Activated effector memory CD4-positive, alpha-beta T cell treated with Interleukin-2 at 50 U/mL for 16 hours (primary cell): ENCODE measurements around the gene LARP4B.

ENCODE experiments used
- DNase-seq: peaks from one replicate; pipeline ENCODE4 v3.0.0-alpha.2; 2020

The LARP4B gene

GRCh38 chr10:804787-805619, 126.5 kb downstream of the LARP4B start:
- no peak for DNase-seq

- DNase-seq: no peak
These were observed 127.2 kb downstream of the LARP4B start for GRCh38 chr10:804191-804781.

- no peak for DNase-seq
These were observed 128.3 kb downstream of the LARP4B start for GRCh38 chr10:803041-803741.

GRCh38 chr10:802506-802905, 129.0 kb downstream of the LARP4B start:
- no peak for DNase-seq

- no peak for DNase-seq
These were observed 134.3 kb downstream of the LARP4B start for GRCh38 chr10:797179-797578.

DNA sequence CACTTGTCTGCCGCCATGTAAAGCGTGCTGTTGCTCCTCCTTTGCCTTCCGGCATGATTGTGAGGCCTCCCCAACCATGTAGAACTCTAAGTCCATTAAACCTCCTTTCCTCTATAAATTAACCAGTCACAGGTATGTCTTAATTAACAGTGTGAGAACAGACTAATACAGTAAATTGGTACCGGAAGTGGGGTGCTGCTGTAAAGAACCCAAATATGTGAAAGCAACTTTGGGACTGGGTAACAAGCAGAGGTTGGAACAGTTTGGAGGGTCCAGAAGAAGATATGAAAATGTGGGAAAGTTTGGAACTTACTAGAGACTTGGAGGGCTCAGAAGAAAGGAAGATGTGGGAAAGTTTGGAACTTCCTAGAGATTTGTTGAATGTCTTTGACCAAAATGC, 135.3 kb downstream of the LARP4B start:
- no peak for DNase-seq

GRCh38 chr10:794382-794956, 137.0 kb downstream of the LARP4B start:
- no peak for DNase-seq

- DNase-seq: no peak
These were observed 138.8 kb downstream of the LARP4B start for GRCh38 chr10:792792-793100.

DNA sequence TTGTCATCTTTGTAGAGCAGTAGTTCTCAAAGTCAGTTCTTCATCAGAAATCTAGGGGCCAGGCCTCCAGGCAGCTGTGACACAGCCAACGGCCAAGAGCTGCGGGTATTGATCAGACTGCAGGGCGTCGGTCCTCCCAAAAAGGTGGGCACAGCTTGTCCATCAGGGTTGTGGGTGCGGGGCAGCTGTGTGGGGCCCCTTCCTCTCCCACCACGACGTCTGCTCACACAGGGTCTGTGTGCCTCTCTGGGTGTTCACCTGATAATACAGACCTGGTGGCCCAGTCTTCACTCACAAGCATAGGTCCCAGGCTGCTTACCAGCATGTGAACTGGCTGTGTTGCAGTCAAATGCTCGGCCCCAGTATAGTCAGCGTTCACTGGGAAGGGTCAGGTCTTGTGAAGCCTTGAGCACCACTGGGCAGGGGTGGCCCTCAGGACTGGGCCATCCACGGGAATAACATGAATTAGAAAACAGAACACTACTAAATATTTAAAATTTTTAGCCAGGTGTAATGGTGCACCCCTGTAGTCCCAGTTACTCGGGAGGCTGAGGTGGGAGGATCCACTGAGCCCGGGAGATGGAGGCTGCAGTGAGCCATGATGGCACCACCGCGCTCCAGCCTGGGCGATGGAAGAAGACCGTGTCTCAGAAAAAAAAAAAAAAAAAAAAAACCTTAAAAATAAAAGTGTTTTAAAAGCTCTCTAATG, 139.3 kb downstream of the LARP4B start:
- DNase-seq: no peak

GRCh38 chr10:791639-792038, 139.9 kb downstream of the LARP4B start:
- no peak for DNase-seq

DNA sequence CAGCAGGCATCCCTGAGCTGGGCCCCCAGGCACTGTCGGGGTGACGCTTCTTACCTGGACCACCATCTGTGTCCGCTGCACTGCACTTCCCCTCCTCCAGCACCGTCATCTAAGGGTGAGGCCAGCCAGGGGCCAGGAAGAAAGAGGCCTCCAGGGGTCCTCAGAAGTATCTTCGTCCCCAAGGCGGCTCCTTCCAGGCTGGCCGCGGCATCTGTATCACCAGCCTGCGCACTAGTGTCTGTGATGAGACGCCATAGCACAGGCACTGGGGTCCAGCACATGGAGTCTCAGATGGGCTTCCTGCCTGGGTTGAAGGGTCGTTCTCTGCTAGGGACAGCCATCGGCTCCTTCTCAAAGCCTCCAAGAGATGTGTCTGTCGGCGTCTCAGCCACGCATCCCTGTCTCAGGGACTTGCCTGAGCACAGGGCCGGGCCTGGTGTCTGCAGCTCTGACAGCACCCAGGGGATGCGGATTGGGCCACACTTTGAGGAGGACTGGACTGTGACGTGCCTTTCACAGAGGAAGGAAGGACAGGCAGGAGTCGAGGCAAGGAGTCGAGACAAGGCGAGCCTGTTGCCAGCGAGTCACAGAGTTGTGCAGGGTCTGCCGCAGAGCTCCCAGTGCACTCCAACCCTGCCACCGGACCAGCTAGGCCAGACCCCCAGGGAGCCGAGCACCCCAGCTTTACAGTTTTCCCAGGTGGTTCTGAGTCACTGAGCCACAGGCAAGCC, 140.5 kb downstream of the LARP4B start:
- no peak for DNase-seq

DNA sequence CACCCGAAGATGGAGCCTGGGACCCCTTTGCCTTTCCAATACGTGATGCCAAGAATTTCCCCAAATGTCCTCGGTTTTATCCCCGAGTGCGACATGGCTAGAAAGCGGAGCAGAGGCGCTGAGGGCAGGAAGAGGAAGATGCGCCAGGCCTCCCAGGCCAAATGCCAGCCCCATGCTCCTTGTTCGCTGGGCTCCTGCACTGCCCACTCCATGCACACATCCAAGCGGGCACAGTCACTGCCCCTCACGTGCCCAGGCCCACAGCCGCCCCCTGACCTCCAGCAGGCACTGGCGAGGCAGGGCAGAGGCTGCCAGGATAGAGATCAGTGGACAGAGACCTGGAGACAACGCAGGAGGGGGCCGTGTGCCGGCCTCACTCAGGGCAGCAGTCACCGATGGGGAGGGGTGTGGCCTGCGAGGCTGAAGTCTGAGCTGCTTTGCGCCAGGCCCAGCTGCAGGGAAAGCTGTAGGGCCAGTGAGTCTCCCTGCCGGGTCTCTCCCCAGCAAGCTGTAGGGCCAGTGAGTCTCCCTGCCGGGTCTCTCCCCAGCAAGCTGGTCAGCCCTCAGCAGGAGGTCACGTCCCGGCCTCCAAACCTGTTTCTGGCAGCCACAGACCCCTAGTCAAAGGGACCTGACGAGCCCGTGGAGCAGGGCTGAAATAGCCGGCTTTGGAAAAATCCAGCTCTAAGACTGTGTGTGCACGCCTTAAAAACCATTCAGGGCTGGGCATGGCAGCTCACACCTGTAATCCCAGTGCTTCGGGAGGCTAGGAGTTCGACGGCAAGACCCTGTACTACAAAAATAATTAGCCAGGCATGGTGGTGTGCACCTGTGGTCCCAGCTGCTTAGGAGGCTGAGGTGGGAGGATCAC, 141.4 kb downstream of the LARP4B start:
- no peak for DNase-seq

- DNase-seq: no peak
These were observed 142.4 kb downstream of the LARP4B start for GRCh38 chr10:788796-789748.

DNA sequence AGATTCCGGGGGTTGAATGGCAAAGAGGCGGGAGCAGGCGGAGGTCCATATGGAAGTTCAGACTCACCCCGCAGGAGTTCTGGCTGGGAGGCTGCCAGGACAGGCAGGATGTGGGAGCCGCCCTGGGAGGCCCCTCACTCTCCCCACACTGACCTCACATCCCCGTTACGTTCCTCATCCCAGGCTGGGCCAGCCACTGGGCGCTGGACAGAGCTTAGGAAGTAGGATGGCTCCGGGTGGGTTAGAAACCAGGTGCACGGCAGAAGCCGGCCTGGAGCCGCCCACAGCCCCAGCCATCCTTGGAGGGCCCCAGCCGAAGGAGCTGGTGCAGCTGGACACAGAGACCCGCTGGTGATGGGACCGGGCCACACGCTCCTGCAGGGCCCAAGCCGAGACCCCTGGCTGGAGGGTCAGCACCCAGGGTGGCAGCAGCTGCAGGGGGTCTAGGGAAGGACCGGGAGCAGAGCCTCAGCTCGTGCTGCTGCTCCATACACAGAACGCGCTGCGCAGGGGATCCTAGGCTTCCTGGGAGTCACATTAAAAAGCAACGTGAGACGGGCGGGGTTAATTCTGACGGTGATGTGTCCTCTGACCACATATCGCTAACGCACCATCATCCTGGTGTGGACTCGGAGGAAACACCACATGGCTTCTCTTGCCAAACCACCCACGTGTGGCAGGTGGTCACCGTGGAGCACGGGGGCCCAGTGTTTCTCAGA, 143.4 kb downstream of the LARP4B start:
- DNase-seq: no peak

- no peak for DNase-seq
These were observed 144.7 kb downstream of the LARP4B start for GRCh38 chr10:786633-787474.

- no peak for DNase-seq
These were observed 145.7 kb downstream of the LARP4B start for GRCh38 chr10:785861-786214.

DNA sequence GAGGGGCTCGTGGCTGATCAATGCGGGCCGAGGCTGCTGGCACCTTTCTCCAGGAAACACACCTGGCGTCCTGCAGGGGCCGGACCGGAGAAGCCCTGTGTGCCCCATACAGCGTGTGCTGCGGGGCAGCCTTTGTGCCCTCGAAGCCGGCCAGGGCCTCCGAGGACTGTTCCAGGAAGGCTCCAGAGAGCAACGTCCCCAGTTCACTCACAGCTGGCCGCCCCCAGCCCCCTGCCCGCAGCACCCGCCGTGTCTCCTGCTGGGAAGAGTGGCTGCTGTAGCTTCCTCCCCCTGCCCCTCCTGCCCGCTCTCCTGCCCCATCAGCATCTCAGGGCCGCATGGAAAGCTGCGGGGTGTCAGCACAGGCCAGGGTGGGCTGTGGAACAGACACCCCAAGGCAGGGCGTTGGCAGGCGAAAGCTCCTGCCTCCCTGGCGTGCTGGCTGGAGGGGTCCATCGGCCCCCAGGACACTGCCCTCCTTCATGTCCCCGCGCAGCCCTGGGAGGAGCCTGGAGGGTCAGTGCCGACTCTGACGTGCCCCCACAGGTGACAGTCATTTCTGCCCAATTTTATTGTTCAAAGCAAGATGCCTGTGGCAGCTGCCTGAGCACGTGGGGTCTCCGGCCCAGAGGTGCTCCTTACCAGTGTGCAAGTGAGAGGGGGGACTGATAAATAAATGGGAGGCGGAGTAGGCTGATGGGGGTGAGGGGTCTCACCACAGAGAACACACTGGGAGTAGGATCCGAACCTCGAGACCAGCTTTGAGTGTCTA, 146.2 kb downstream of the LARP4B start:
- no peak for DNase-seq
